ENCODE results near the gene ANKRD11. TPM values are rescaled to one million over a fixed set of nuclear protein-coding genes. Genes with fewer than 3 reads are reported as not detected.

The ANKRD11 gene
- total RNA-seq, 1 experiment from 2014 or later, result 242 TPM

GRCh38 chr16:89442588-89442987 is 47.8 kb downstream of the ANKRD11 start:
- intact Hi-C loops (cut with micrococcal nuclease; ENCODE audit: unreplicated experiment), result loop anchor here (5.0 kb wide), 1 partner anchor 35 kb away; no protein-coding TSS in a partner anchor
- H3K9me3 Mint-ChIP-seq (ENCODE audit: low read depth, unreplicated experiment), result no peaks in the 10 kb centered on the region
- H3K27me3 Mint-ChIP-seq (ENCODE audit: unreplicated experiment), result no peaks in the 10 kb centered on the region
- BruUV-seq (replicated peaks), result no TSS peak
- CTCF ChIA-PET, result interaction anchor here (1.0 to 1.3 kb wide), 2 partner anchors 10 to 66 kb away, joined by 3 to 4 read pairs; no protein-coding TSS in a partner anchor
- peaks cover 52% of the 10 kb centered on the region for H3K36me3 Mint-ChIP-seq (ENCODE audit: insufficient read depth, unreplicated experiment)
- H3K4me3 Mint-ChIP-seq (ENCODE audit: low read depth, unreplicated experiment), result peak overlapping the region; percentile 54
- H3K4me1 Mint-ChIP-seq (ENCODE audit: low read depth, unreplicated experiment), result peaks cover 82% of the 10 kb centered on the region
- peak overlapping the region; percentile 81 for H3K27ac Mint-ChIP-seq (ENCODE audit: unreplicated experiment)
- DNase-seq, result peak; percentile 15
- TF ChIP-seq CTCF (IDR thresholded peaks at IDR 0.05; ENCODE audit: unreplicated experiment), result no peak

GRCh38 chr16:89439659-89440058 is 50.7 kb downstream of the ANKRD11 start:
- no peak overlapping the region for H3K4me3 Mint-ChIP-seq (ENCODE audit: low read depth, unreplicated experiment)
- H3K36me3 Mint-ChIP-seq (ENCODE audit: insufficient read depth, unreplicated experiment), result peaks cover 43% of the 10 kb centered on the region

GRCh38 chr16:89437991-89438390 is 52.4 kb downstream of the ANKRD11 start:
- BruUV-seq (replicated peaks), result no TSS peak
- Mint-ChIP-seq H3K4me1 (ENCODE audit: low read depth, unreplicated experiment) (peaks cover 54% of the 10 kb centered on the region), H3K9me3 (ENCODE audit: low read depth, unreplicated experiment) (peaks cover 3% of the 10 kb centered on the region), H3K27ac (ENCODE audit: unreplicated experiment) (no peak overlapping the region), H3K36me3 (ENCODE audit: insufficient read depth, unreplicated experiment) (peaks cover 37% of the 10 kb centered on the region), H3K27me3 (ENCODE audit: unreplicated experiment) (no peaks in the 10 kb centered on the region), H3K4me3 (ENCODE audit: low read depth, unreplicated experiment) (no peak overlapping the region)
- no peak for TF ChIP-seq CTCF (IDR thresholded peaks at IDR 0.05; ENCODE audit: unreplicated experiment)
- CTCF ChIA-PET, result no interaction called here
- DNase-seq, result no peak
- intact Hi-C loops (cut with micrococcal nuclease; ENCODE audit: unreplicated experiment), result no loop called here

More at GRCh38 chr16:89439659-89440058, 50.7 kb downstream of the ANKRD11 start:
- H3K27ac Mint-ChIP-seq (ENCODE audit: unreplicated experiment), result peak overlapping the region; percentile 9
- no TSS peak for BruUV-seq (replicated peaks)
- DNase-seq, result no peak
- intact Hi-C loops (cut with micrococcal nuclease; ENCODE audit: unreplicated experiment), result loop anchor here (5.0 kb wide), 1 partner anchor 38 kb away; no protein-coding TSS in a partner anchor
- no peak for TF ChIP-seq CTCF (IDR thresholded peaks at IDR 0.05; ENCODE audit: unreplicated experiment)
- CTCF ChIA-PET, result interaction anchor here (0.6 kb wide), 1 partner anchor 303 kb away, joined by 3 read pairs; no protein-coding TSS in a partner anchor
- H3K27me3 Mint-ChIP-seq (ENCODE audit: unreplicated experiment), result no peaks in the 10 kb centered on the region
- H3K4me1 Mint-ChIP-seq (ENCODE audit: low read depth, unreplicated experiment), result peaks cover 67% of the 10 kb centered on the region
- H3K9me3 Mint-ChIP-seq (ENCODE audit: low read depth, unreplicated experiment), result peaks cover 3% of the 10 kb centered on the region

- CTCF ChIA-PET, result no interaction called here
- TF ChIP-seq CTCF (IDR thresholded peaks at IDR 0.05; ENCODE audit: unreplicated experiment), result no peak
- DNase-seq, result no peak
- H3K27ac Mint-ChIP-seq (ENCODE audit: unreplicated experiment), result no peak overlapping the region
- H3K9me3 Mint-ChIP-seq (ENCODE audit: low read depth, unreplicated experiment), result peaks cover 3% of the 10 kb centered on the region
- peaks cover 32% of the 10 kb centered on the region for H3K36me3 Mint-ChIP-seq (ENCODE audit: insufficient read depth, unreplicated experiment)
- H3K4me3 Mint-ChIP-seq (ENCODE audit: low read depth, unreplicated experiment), result no peak overlapping the region
- no TSS peak for BruUV-seq (replicated peaks)
- intact Hi-C loops (cut with micrococcal nuclease; ENCODE audit: unreplicated experiment), result no loop called here
- peaks cover 48% of the 10 kb centered on the region for H3K4me1 Mint-ChIP-seq (ENCODE audit: low read depth, unreplicated experiment)
- H3K27me3 Mint-ChIP-seq (ENCODE audit: unreplicated experiment), result no peaks in the 10 kb centered on the region
Observed at GRCh38 chr16:89437251-89437987, 52.9 kb downstream of the ANKRD11 start.

All from Calu3 (cell line).